ENCODE results near the gene IL17C.

The IL17C gene

DNA sequence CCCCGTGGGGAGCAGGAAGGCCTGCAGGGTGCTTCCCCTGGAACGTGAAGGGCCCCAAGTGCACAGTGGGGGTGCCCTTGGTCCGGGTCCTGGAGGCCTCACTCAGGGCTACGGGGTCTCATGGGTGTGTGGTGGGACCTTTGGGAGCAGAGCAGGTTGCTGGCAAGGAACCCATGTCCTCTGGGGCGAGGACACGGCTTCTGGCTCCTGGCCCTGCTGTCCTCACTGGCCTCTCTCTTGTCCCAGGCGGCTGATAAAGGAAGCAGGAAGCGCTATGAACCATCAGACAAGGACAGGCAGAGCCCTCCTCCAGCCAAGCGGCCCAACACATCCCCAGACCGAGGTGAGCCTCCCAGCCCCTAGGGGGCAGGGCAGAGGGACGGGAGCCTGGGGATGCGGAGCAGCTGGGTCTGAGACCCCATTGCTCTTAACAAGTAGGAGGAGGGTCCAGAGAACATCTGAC, 9.8 kb upstream of the IL17C start:
- DNase-seq (ENCODE audit: low spot score): no peak

DNA sequence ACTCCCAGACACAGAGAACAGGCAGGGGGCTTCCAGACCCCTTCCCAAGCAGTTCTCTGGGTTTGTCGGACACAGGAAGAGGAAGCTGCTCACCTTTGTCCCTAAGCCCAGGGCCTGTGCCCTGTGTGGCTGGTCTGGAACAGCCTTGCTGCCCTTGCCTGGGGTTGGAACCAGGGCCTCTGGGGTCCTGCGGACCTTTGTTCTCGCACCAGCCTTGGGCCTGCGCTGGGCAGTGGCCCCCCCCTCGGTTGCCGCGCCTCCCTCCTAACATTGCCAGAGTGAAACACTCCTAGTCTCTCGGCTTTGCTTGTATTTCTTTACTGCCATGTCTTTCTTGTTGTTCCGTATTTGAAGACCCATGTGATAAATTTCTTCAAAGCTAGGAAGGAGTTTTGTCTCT, 8.5 kb upstream of the IL17C start:
- DNase-seq (ENCODE audit: low spot score): no peak

DNA sequence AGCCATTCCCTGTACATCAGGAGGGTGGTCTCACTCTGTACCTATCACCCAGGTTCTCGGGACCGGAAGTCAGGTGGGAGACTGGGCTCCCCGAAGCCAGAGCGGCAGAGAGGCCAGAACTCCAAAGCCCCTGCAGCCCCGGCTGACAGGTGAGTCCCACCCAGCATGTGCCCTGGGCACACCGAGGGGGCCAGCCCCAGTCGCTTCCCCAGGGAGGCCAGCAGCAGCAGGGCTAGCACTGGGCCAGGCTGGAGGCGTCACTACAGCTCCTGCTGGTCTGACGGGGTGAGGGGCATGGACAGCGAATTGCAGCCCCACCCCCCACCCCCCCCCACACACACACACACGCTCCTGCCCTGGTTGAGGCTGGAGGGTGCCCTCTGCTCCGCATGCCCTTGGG, 7.9 kb upstream of the IL17C start:
- no peak for DNase-seq (ENCODE audit: low spot score)

DNA sequence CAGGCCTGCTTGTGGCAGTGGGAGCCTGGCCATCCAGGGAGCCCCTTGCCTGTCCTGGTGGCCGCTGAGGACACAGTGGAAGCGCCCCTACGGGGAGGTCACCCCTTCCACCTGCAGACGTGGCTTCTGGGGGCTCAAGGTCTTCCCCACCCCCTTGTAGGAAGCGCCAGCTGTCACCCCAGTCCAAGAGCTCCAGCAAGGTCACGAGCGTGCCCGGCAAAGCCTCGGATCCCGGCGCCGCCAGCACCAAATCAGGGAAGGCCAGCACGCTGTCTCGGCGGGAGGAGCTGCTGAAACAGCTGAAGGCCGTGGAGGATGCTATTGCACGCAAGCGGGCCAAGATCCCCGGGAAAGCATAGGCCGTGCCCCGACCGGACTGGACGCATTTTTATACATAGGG, 7.4 kb upstream of the IL17C start:
- DNase-seq (ENCODE audit: low spot score): no peak

DNA sequence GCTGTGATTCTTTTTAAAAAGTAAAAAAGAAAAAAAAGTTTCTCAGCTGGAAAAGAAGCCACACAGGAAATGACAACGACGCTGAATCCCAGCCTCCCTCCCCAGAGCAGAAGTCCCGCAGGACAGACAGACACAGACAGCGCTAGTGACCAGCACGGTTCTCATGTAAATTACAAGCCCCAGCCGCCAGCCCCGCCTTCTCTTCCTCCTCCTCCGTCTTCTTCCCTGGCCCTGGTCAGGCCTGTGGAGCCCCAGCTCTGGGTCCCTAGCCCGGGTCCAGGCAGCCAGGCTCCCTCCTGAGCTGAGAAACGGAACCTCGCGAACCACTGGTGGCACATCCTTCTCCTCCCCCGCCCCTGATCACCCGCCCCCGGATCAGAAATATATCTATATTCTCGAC, 7.0 kb upstream of the IL17C start:
- no peak for DNase-seq (ENCODE audit: low spot score)

DNA sequence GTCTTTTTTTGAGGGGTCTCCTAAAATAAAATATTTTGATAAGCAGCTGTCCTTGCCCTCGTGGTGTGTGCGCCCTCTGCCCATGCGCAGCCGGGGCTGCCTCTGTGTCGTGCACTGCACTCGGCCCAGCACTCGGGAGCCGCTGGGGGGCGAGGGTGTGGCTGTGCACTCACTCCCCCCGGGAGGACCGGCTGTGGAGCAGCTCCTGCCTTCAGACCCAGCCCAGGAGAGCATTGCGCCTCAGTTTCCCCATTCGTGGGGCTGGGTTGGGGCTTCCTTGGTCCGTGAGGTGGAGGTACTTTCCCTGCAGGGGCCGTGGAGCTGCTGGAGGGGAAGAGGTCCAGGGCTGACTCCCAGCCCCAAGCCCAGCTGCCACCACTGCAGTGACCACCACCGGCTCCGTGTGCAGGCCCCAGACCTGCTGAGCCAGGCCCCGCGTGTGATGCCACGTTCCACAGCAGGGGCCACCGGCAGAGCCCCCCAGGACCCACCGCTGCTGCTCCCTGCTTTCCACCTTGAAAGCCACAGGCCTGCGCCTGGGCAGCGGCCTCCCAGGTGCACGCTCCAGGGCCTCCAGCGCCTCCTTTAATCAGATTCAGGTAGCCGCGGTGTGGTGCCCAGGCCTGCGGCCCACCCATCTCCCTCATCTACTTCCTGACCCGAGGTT, 6.3 kb upstream of the IL17C start:
- DNase-seq (ENCODE audit: low spot score): no peak

DNA sequence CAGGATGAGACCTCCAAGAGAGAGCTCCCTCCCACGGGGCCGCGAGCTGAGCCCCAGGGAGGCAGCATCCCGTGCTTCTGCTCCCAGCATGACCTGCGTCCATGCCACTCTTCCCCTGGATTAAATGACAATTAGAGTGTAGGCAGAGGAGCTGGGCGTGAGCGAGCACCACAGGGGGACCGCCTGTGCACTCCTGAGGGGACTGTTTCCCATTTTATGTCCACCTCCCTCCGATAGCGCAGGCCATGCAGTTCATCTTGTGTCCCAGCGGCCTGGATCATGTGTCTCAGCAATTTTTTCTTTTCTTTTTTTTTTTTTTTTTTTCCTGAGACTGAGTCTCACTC, 5.8 kb upstream of the IL17C start:
- DNase-seq (ENCODE audit: low spot score): no peak

DNA sequence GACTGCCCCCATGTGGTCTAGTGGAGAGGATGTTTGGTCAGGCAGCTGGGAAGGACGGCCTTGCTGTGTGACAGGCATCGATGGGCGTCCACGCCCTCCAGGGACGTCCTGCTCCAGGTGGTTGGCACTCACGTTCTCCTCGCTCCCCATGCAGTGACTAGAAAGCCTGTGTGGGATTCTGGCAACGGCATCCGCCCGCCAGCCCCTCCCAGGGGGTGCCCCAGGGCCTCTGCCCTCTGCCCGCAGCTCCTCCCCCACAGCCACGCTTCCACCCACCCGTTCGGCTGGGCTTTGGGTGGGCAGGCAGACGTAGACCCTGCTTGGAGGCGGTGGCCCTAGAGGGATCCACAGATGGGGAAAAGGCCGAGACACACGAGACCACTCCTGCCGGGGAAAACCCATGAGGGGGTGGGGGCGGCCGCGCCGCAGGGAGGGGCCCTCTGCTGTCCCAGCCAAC, 4.7 kb upstream of the IL17C start:
- DNase-seq (ENCODE audit: low spot score): no peak

DNA sequence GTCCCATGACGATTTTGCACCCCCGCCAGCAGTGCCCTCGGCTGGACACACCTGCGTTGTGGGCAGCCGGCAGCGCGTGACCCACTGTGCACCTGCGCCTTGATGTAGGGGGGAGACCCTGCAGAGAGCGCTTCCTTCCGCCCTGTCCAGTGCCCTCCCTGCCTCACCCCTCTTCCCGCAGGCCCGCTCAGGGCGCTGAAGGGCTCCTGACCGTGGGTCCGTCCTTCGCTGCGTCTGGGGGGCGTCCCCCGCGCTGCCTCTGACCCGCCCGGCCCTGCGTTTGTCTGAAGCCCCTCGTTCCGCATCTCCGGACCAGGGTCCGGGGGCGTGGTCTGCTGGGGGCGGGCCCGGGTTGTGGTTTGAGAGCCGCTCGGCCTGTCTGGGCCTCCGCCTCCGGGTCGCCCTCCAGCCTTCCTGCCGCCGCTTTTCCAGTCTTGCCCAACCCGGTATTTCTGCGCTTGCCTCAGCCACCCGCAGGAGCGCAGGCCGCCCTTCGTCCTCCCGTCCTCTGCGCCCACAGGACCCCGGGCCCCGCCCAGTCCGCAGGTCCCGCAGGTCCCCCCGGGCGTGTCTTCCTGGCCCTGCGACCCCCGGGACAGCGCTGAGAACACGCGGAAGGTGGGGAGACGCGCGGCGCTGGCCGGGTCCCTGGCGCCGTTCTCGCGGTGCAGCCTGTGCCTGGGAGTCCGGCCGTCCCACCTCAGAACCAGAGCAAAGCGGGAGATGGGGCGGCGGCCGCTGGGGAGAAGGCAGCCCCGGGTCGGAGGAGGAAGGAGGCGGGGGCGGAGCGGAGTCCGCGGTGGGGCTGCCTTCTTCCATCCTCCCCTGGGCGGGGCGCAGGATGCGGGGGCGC, 4.0 kb upstream of the IL17C start:
- no peak for DNase-seq (ENCODE audit: low spot score)

DNA sequence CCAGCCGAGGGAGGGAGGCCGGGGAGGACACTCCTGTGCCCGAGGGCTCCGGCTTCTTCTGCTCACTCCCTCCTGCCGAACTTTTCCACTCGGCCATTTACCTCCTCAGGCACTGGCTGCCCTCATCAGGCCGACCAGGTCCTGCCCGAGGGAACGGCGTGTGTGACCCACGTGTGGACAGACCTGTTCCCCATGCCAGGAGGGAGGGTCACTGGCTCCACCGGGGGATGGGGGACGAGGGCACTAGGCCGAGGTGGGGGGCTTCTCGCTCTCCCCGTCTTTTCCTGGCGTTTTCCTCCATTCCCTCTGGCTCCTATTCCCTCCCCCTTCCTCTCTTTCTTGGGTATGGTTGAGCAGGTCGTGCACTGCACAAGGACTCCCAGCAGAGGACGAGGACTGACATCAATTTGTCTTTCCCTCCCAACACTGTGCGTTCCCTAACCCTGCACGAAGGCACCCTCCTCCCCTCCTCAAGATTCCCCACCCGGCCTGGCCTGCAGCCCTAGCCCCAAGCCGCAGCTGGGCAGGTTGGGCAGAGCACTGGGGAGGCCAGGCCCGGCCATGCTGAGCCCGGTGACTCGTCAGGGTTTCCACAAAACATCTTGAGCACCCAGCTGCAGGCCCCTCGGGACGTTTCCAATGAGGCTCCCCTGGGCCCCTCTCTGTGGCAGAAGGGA, 3.2 kb upstream of the IL17C start:
- DNase-seq (ENCODE audit: low spot score): no peak

DNA sequence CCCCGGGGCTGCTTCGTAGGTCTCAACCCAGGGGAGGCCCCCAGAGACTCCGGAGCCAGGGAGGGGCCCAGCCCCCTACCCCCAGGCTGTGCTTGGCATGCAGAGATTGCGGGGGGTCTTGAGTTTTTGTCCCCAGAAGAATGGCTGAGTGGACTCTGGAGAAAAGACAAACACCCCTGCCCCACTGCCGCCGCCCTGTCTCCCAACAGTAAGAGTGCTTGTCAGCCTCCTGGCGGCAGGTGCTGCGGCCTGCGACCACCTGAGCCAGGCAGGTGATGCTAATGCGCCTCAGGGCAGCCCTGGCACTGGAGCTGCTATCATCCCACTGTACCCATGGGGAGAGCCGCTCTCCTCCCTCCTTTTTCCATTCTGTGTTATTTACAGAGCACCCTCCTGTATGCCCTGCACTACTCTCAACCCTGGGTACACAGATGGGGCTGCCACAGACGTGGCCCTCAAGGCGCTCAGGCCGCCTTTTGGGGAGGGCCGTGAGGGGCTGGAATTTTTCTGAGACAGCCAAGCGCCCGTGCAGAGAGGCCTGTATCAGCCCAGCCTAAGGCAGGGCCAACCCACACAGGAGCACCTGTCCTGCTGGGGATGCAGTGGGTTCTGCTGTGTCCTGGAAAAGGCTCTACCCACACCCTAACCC, 2.6 kb upstream of the IL17C start:
- no peak for DNase-seq (ENCODE audit: low spot score)

DNA sequence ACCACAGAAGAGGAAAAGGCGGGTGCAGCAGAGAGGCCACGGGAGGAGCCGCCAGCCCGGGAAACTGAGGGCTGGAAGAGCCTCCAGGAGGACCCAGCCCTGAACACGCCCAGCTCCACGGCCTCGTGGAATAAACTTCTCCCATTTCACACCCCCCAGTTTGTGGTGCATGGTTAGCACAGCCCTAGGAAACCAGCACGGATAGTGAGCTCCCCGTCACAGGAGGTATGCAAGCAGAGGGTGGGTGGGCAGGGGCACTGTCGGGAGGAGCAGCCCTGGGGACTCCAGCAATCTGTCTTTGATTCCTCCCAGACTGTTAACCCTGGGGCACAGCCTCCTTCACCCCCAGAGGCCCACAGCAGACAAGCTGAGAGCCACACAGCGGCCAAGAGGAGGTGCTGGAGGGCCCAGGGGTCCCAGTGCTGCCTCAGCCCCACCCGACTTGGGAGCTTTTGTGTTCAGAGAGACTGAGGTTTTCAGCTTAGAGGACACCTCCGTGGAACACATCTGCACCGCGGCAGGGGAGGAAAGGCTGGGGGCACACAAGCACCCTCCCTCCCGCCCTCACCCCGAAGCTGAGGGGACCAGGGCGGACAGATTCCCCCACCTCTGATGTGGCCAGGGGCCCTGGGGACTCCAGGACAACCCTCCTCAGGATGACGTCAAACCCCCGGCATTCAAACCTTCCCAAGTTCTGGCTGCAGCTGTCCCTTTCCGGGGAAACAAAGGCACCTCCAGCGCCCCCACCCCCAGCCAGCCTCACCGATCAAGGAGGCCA, 1.7 kb upstream of the IL17C start:
- no peak for DNase-seq (ENCODE audit: low spot score)

DNA sequence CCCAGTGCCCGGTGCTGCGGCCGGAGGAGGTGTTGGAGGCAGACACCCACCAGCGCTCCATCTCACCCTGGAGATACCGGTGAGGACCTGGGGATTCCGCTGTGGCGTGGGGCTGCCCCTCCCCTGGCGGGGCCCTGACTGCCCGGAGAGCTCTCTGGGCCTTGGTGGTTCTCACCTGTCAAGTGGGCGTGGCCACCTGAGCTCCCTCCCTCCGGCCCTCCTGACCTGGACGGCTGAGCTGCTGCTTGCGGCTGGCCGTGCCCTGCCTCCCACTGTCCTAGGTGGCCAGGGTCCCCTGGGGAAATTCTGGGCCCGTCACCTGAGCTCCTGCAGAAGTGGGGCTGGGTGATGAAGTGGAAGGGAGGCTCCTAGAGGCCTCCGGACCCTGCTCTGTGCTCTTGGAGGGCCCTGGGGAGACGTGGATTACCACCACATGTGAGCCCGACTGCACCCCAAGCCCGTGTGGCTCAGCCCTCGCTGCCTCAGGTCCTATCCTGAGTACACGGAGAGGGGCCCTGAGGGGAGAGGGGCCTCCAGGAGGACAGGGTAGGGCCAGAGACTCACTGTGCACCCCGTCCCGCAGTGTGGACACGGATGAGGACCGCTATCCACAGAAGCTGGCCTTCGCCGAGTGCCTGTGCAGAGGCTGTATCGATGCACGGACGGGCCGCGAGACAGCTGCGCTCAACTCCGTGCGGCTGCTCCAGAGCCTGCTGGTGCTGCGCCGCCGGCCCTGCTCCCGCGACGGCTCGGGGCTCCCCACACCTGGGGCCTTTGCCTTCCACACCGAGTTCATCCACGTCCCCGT, 1.1 kb downstream of the IL17C start:
- DNase-seq (ENCODE audit: low spot score): no peak

DNA sequence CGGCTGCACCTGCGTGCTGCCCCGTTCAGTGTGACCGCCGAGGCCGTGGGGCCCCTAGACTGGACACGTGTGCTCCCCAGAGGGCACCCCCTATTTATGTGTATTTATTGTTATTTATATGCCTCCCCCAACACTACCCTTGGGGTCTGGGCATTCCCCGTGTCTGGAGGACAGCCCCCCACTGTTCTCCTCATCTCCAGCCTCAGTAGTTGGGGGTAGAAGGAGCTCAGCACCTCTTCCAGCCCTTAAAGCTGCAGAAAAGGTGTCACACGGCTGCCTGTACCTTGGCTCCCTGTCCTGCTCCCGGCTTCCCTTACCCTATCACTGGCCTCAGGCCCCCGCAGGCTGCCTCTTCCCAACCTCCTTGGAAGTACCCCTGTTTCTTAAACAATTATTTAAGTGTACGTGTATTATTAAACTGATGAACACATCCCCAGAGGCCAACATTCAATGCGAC, 1.7 kb downstream of the IL17C start:
- DNase-seq (ENCODE audit: low spot score): no peak

DNA sequence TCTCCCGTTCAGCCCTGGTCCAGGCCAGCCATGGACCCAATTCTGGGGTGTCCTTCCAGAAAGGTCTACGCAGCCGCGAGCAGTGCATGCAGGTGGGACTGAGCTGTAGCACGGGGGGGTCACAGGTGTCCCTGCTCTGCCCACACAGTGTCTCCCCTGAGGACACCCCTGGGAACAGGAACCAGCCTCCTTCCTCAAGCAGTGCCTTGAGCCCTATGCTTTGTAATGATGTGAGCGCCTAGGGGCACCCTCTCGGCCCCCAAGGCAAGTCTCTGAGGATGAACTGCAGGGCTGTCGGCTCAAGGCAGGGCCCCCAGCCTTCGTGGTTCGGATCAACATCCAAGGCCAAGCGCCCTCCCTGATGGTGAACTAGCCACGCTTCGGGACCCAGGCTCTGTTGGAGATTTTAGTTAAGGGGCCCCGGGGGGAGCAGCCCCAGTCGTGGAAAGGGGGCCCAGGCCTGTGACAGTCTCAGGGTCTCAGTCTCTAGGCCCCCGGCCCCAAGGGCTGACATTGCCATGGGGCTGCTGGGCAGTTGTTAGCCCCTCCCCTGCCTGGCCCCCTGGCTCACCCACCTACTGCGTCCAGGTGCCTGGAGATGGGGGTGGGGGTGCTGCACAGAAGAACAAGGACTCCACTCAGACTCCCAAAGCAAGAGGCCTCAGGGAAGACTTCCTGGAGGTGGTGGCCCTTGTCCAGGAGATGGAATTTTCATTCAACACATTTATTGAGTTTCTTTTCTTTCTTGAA, 2.3 kb downstream of the IL17C start:
- no peak for DNase-seq (ENCODE audit: low spot score)

DNA sequence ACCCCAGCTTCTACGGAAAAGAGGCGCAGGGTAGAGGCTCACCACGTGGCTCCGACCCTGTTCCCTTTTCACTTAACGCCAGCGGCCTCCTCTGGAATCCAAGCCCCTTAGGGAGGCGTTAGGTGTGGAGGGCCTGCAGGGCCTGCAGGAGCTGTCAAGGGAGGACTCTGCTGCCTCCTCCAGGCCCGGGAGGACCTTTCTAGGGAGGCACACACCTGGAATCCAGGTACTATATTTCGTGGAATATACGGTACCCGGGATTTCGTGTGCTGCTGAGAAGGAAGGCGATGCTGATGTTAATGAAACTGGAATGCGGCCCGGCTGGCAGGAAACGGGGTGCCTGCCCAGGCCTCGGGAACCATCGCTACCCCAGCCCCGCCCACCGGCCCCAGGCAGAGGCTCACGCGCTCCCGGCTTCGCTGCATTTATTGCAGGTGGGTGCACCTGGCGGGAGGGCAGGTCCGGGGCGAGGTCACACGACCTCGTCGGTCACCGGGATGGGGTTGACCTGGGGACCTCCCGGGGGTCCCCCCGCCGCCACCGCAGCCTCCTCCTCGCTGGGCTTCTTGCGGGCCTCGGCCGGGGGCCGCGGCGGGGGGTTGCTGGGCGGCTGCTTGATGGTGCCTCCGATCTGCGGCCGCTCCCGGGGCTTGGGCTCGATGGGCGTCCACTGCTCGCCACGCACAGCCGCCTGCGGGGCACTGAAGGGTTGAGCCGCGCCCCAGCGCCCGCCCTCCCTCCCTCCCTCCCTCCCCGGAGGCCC, 4.7 kb downstream of the IL17C start:
- no peak for DNase-seq (ENCODE audit: low spot score)

DNA sequence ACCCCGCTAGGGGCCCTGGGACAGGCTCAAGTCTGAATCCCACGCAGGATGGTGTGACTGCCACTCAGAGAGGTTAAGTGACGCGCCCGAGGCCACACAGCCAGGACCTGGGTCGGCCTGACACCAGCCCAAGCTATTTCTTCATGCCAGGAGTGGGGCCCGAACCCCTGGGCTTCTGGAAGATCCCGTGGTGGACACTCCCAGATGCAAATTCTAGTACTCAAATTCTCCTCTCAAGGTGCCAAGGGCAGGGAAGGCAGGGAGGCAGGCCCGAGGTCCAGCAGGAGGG, 5.2 kb downstream of the IL17C start:
- no peak for DNase-seq (ENCODE audit: low spot score)

DNA sequence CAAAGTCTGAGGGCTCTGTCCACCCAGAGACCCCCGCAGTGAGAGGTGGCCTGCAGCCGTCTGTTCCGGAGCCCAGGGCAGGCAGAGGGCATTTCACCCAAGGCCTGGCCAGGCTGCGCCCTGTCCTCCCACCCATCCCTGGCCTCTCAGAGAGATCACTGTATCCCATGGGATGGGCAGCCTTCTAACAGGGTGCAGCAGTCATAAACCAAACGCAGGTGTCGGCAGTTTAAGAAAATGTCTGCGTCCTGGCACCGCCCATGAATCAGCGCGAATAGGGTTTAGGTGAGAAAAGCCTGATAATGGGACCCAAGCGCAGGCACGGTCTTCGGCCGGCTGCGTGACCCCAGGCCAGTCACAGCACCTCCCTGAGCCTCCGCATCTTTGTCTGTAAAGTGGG, 7.1 kb downstream of the IL17C start:
- no peak for DNase-seq (ENCODE audit: low spot score)

DNA sequence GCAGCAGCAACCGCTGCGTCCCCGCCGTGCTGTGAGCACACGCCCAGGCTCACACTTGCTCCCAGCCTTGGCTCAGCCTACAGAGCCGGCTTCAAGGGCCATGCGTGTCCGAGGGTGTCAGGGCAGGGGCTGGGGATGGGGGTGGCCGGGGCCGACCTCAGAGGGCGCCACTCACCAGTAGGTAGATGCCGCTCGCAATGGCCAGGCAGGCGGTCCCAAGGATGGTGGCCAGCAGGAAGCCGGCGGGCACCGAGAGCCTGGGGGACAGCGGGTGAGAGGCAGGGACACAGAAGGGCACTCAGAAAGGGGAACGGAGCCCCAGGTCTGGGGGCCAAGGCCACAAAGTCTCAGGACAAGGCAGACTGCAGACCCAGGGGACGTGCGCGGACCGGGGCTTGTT, 7.6 kb downstream of the IL17C start:
- DNase-seq (ENCODE audit: low spot score): no peak

Measured in hematopoietic multipotent progenitor cell treated with erythropoietin and hydrocortisone succinate and interleukin-3 and kit ligand, for 17 days (in vitro differentiated cells).